GM23248 (cell line): ENCODE data around the gene CCDC136.

Experiments used
- EZH2 ChIP-seq: fragments of 200-600 bp; sonication (generic); IDR thresholded peaks from 2 replicates; pipeline ENCODE4 v1.6.1; 2018; ENCODE audit warnings: antibody characterized with exemption, mild to moderate bottlenecking; ENCODE audit not compliant: insufficient read depth, poor library complexity, severe bottlenecking
- EZH2phosphoT487 ChIP-seq: fragments of 200-600 bp; sonication (generic); IDR thresholded peaks from 2 replicates; pipeline ENCODE4 v1.6.1; 2018; ENCODE audit warnings: antibody characterized with exemption, moderate library complexity, mild to moderate bottlenecking, low read depth; ENCODE audit not compliant: insufficient read depth

- TF ChIP-seq EZH2: no peak
- TF ChIP-seq EZH2phosphoT487: no peak
Observed at GRCh38 chr7:128770233-128770632, 21.5 kb upstream of the CCDC136 start.
